H1 (cell line): Measurements from ENCODE around the gene ICE1. TPM values are rescaled to one million over a fixed set of nuclear protein-coding genes. Genes with fewer than 3 reads are reported as not detected.
A peak's percentile ranks its signal among the peaks of the same experiment; 100 is the strongest.

Experiments used
- CHD2 ChIP-seq: IDR thresholded peaks from 2 replicates; pipeline ENCODE4 v1.6.1; 2012; ENCODE audit warnings: low read length, improper control_type of control experiment
- CREB1 ChIP-seq: IDR thresholded peaks from 2 replicates; pipeline ENCODE4 v1.6.1; 2012; ENCODE audit warnings: inconsistent platforms
- EGR1 ChIP-seq: IDR thresholded peaks from 2 replicates; pipeline ENCODE4 v1.6.1; 2011; ENCODE audit warnings: low read depth, low read length, borderline replicate concordance
- MAFK ChIP-seq: IDR thresholded peaks from 2 replicates; pipeline ENCODE4 v1.6.1; 2012; ENCODE audit warnings: low read depth, mild to moderate bottlenecking, improper control_type of control experiment, low read length
- NANOG ChIP-seq: IDR thresholded peaks from 2 replicates; pipeline ENCODE4 v1.6.1; 2011; ENCODE audit warnings: low read length, low read depth, mild to moderate bottlenecking, inconsistent platforms; ENCODE audit not compliant: insufficient read depth, poor library complexity, severe bottlenecking
- NRF1 ChIP-seq: IDR thresholded peaks from 2 replicates; pipeline ENCODE4 v1.6.1; 2011; ENCODE audit warnings: mild to moderate bottlenecking, low read depth, low read length, improper control_type of control experiment
- RAD21 ChIP-seq, 2 experiments: IDR thresholded peaks in 1 of 2; conservative IDR thresholded peaks in 1 of 2; 2 replicates each; pipeline ENCODE4 v1.6.1; 2011; ENCODE audit warnings: low read depth in 2 of 2, low read length in 2 of 2, improper control_type of control experiment in 1 of 2, inconsistent platforms in 1 of 2, mild to moderate bottlenecking in 1 of 2, moderate library complexity in 1 of 2
- TAF1 ChIP-seq: IDR thresholded peaks from 2 replicates; pipeline ENCODE4 v1.6.1; 2011; ENCODE audit warnings: mild to moderate bottlenecking, low read depth, low read length
- TEAD4 ChIP-seq: IDR thresholded peaks from 2 replicates; pipeline ENCODE4 v1.6.1; 2012; ENCODE audit warnings: low read depth, low read length, inconsistent platforms, mixed read lengths
- polyA plus RNA-seq, 7 experiments: library from polyadenylated mRNA; depleted of rRNA in 3 of 7; stranded (reverse) in 5 of 7; unstranded in 2 of 7; fragments of >200 nt in 5 of 7; fragments of 200-250 nt in 2 of 7; gene quantifications; 1 replicate in 5 of 7; 2 replicates in 1 of 7; 4 replicates in 1 of 7; pipeline versions ENCODE4 v1.2.1 to v1.2.3, GENCODE V29; 2011 to 2013; ENCODE audit warnings: missing spikeins in 2 of 7, mixed read lengths in 2 of 7
- total RNA-seq: library from RNA; stranded (reverse); fragmentation: NEBNext Ultra II Directional; extraction: Animal tissue kit (Norgen Biotek cat#: 25700); gene quantifications from 2 replicates; pipeline ENCODE4 v1.2.1, GENCODE V29; 2021
- TF ChIP-seq, protein P1 (sequence below): IDR thresholded peaks from 2 replicates; pipeline ENCODE4 v1.6.1; 2012; ENCODE audit warnings: inconsistent platforms

The ICE1 gene
- total and polyA plus RNA-seq, 2 of the 8 experiments (the other 6 are each of a cell fraction or from before 2014, with no cell fraction given) = 11.8 to 53.9 TPM

- TF ChIP-seq RAD21 (IDR thresholded peaks at IDR 0.05 in 1 of 2, conservative IDR thresholded peaks at IDR 0.05 in 1 of 2; ENCODE audit: low read depth in 2 of 2, low read length in 2 of 2) = peak; percentile 95 to 96
- no peak for TF ChIP-seq CHD2
- TF ChIP-seq, protein P1, sequence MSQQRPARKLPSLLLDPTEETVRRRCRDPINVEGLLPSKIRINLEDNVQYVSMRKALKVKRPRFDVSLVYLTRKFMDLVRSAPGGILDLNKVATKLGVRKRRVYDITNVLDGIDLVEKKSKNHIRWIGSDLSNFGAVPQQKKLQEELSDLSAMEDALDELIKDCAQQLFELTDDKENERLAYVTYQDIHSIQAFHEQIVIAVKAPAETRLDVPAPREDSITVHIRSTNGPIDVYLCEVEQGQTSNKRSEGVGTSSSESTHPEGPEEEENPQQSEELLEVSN = no peak
- TF ChIP-seq TEAD4 = peak; percentile 38; the same call in 1 of the 2 replicates
- no peak for TF ChIP-seq CREB1
- no peak for TF ChIP-seq MAFK
- no peak for TF ChIP-seq NRF1
- no peak for TF ChIP-seq NANOG
- TF ChIP-seq EGR1 = peak; percentile 33; the same call in 1 of the 2 replicates
- no peak for TF ChIP-seq TAF1
Observed at GRCh38 chr5:5419291-5420210, 2.9 kb upstream of the ICE1 start (continued).
